Astrocyte of the spinal cord (primary cell): ENCODE measurements around the gene GANAB.

ENCODE experiments used
- DNase-seq: peaks from one replicate; pipeline ENCODE4 v3.0.0; 2011; ENCODE audit warnings: low read depth, low spot score
- H3K4me3 ChIP-seq: 2 replicates; pipeline ENCODE4 v1.5.1; 2011; ENCODE audit warnings: low read depth, mild to moderate bottlenecking, low read length, moderate library complexity
- in situ Hi-C: cut with HindIII; loops from 2 replicates; pipeline ENCODE4 v1.10.0; 2017; ENCODE audit warnings: low sequenced_read_pairs
- TF ChIP-seq, protein P1 (sequence below): IDR thresholded peaks from 2 replicates; pipeline ENCODE4 v1.5.1; 2012; ENCODE audit warnings: low read depth, mild to moderate bottlenecking, low read length, inconsistent platforms

Gene GANAB

DNA sequence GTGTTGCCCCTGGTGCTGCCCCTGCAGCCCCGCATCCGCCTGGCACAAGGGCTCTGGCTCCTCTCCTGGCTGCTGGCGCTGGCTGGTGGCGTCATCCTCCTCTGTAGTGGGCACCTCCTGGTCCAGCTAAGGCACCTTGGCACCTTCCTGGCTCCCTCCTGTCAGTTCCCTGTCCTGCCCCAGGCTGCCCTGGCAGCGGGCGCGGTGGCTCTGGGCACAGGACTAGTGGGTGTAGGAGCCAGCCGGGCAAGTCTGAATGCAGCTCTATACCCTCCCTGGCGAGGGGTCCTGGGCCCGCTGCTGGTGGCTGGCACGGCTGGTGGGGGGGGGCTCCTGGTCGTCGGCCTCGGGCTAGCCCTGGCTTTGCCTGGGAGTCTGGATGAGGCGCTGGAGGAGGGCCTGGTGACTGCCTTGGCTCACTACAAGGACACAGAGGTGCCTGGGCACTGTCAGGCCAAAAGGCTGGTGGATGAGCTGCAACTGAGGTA, 33.1 kb downstream of the GANAB start:
- TF ChIP-seq, protein P1, sequence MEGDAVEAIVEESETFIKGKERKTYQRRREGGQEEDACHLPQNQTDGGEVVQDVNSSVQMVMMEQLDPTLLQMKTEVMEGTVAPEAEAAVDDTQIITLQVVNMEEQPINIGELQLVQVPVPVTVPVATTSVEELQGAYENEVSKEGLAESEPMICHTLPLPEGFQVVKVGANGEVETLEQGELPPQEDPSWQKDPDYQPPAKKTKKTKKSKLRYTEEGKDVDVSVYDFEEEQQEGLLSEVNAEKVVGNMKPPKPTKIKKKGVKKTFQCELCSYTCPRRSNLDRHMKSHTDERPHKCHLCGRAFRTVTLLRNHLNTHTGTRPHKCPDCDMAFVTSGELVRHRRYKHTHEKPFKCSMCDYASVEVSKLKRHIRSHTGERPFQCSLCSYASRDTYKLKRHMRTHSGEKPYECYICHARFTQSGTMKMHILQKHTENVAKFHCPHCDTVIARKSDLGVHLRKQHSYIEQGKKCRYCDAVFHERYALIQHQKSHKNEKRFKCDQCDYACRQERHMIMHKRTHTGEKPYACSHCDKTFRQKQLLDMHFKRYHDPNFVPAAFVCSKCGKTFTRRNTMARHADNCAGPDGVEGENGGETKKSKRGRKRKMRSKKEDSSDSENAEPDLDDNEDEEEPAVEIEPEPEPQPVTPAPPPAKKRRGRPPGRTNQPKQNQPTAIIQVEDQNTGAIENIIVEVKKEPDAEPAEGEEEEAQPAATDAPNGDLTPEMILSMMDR: no peak
- DNase-seq: no peak
- H3K4me3 ChIP-seq: no peak overlapping the region
- in situ Hi-C loops: no loop called here

DNA sequence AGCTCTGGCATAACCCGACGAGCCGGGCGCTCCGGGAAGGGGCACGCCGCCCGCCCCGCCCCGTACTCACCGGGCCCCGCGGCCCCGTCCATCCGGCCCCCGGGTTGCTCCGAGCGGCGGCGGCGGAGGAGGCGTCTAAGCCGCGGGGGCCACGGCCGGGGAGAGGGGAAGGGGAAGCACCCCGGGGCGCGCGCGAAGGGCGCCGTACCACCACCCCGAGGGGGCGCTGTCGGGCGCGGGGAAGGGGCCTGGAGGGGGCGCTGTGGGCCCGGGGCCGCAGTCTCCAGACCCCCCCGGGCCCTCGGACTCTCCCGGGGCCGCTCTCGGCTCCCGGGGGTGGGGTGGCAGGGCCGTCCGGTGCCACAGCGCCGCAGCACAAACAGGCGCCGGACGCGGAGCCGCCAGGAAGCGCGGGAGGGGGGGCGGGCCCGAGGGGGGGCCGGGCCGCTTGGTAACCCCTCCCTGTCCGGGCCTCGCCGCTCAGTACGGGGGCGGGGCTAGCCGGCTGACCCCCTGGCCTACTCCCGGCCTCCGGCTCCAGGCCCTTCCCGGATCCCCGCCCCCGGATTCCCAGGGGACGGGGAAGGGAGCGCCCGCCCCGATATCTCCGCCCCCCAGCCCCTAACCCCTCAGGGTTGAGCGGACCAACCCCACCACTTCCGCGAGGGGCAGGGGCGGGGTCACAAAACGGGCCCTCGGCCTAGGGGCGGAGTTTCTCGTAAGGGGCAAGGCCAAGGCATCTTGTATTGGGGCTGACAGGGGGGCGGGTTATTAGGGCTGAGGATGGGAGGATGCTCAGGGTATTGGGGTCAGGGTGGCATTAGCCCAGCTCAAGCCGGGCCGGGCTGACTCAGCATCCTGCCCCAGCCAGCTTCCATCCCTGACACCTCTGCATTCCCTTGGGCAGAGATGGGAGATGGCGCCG, 33.8 kb downstream of the GANAB start, which contains the start of the genes EML3 and ROM1:
Gene EML3, minus strand, starts transcription at position 410 of the 925 bp plus-strand sequence. Its CDS starts 318 bp downstream, at position 92.
Gene ROM1, plus strand, starts transcription at position 892 of the 925 bp plus-strand sequence. Its CDS starts 25 bp downstream, at position 917.
- DNase-seq: peak; percentile 75
- peak within 1 kb of the TSS; percentile 74 for H3K4me3 ChIP-seq
- TF ChIP-seq, protein P1: peak; percentile 78
- in situ Hi-C loops: no loop called here

DNA sequence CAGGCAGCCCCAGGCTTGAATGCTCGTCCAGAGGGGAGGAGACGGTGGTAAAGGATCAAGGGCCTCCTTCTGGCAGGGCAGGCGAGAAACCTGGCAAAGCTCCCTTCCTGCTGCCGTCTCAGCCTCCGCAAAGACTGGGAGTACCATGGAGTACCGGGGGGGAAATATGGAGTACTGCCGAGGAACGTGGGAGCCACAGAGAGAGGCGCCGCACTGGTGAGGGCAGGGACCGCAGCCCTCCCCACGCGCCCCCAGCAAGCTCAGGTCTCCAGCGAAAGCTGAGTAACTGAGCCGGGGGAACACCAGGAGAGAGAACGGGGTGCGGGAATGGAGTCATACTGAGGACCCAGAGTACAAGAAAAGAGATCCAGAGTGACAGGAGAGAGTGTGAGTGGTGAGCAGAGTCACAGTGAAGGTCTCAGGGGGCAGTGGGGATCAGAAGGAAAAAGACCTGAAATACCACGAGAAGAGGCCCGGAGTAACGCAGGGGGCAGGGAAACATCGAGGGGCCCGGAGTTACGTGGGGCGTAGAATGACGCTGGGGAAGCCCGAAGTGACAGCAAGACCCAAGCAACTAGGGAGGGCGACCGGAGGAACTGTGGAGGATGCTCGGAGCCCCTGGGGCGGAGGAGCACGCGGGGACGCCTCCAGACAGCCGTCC, 34.6 kb downstream of the GANAB start:
- peak overlapping the region; percentile 74 for H3K4me3 ChIP-seq
- TF ChIP-seq, protein P1: no peak
- DNase-seq: peak; percentile 72
- in situ Hi-C loops: no loop called here

GRCh38 chr11:62610814-62611704, 35.4 kb downstream of the GANAB start:
- no peak for DNase-seq
- TF ChIP-seq, protein P1: no peak
- in situ Hi-C loops: no loop called here
- peak overlapping the region; percentile 74 for H3K4me3 ChIP-seq

DNA sequence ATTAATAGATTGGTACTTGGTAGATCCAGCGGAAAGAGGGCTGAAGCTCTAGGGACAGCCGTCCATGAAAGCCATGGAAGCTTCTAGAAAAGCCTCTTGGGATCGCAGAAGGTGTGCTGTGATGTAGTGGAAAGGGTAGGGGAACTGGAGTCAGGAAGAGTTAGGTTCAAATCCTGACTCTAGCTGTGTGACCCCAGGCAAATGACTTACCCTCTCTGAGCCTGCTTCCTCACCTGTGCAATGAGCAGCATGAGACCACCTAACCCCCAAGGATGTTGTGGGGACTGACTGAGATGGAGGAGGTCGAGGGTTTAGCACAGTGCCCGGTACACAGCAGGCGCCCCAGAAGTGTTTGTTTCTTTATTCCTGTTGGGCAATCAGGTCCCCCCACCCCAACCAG, 36.0 kb downstream of the GANAB start:
- in situ Hi-C loops: no loop called here
- H3K4me3 ChIP-seq: no peak overlapping the region
- TF ChIP-seq, protein P1: no peak
- DNase-seq: no peak

GRCh38 chr11:62608776-62609175, 37.6 kb downstream of the GANAB start:
- in situ Hi-C loops: no loop called here
- H3K4me3 ChIP-seq: no peak overlapping the region
- DNase-seq: no peak
- TF ChIP-seq, protein P1: no peak
